ENCODE measurements around the gene GUK1.

GUK1 gene

DNA sequence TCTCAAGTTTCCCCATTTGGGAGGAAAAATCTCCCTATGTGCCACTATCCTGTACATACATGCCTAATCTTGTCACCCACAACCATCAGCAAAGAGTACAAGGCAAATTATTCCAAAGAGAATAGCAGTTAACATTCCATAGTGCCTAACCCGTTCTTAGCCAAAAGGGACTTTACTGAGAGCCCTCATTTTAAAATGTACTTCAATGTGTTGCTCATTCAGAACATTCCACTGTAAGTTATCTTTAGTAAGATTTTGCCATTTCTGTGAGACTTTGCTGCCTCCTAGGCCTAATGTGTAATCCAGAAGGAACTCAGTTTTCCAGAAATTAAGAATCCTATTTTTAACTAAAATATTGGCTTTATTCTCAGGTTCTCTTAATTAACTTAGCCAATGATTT is 19.7 kb upstream of the GUK1 start:
- H3F3A ChIP-seq (ENCODE audit: insufficient read depth, low read length), result no peaks in the 10 kb centered on the region
- no peaks in the 10 kb centered on the region for H3K9me2 ChIP-seq (replicated peaks; ENCODE audit: insufficient read depth, low read length)
- no peak for DNase-seq
- H3K4me2 ChIP-seq (ENCODE audit: low read depth, low read length), result no peak overlapping the region
- no peak overlapping the region for H2AFZ ChIP-seq (ENCODE audit: low read length)
- TF ChIP-seq EZH2 (optimal IDR thresholded peaks at IDR 0.05; ENCODE audit: low read depth, low read length), result no peak
- TF ChIP-seq EZH2phosphoT487 (IDR thresholded peaks at IDR 0.05; ENCODE audit: low read length), result no peak
- TF ChIP-seq, protein P1, sequence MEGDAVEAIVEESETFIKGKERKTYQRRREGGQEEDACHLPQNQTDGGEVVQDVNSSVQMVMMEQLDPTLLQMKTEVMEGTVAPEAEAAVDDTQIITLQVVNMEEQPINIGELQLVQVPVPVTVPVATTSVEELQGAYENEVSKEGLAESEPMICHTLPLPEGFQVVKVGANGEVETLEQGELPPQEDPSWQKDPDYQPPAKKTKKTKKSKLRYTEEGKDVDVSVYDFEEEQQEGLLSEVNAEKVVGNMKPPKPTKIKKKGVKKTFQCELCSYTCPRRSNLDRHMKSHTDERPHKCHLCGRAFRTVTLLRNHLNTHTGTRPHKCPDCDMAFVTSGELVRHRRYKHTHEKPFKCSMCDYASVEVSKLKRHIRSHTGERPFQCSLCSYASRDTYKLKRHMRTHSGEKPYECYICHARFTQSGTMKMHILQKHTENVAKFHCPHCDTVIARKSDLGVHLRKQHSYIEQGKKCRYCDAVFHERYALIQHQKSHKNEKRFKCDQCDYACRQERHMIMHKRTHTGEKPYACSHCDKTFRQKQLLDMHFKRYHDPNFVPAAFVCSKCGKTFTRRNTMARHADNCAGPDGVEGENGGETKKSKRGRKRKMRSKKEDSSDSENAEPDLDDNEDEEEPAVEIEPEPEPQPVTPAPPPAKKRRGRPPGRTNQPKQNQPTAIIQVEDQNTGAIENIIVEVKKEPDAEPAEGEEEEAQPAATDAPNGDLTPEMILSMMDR (IDR thresholded peaks at IDR 0.05; ENCODE audit: low read length), result no peak
- H3K4me1 ChIP-seq (ENCODE audit: low read length), result no peaks in the 10 kb centered on the region
- H4K20me1 ChIP-seq (ENCODE audit: insufficient read depth, low read length), result no peaks in the 10 kb centered on the region
- H3K36me3 ChIP-seq (replicated peaks; ENCODE audit: insufficient read depth, low read length), result no peaks in the 10 kb centered on the region
- no peak overlapping the region for H3K9ac ChIP-seq (ENCODE audit: low read length)
- H3K79me2 ChIP-seq (ENCODE audit: low read length), result no peaks in the 10 kb centered on the region
- H3K27ac ChIP-seq (ENCODE audit: low read length), result no peak overlapping the region
- no peaks in the 10 kb centered on the region for H3K27me3 ChIP-seq (replicated peaks; ENCODE audit: insufficient read depth, low read length)
- no peak overlapping the region for H3K4me3 ChIP-seq (ENCODE audit: low read length)
- H3K9me3 ChIP-seq (replicated peaks; ENCODE audit: insufficient read depth, low read length), result no peaks in the 10 kb centered on the region

DNA sequence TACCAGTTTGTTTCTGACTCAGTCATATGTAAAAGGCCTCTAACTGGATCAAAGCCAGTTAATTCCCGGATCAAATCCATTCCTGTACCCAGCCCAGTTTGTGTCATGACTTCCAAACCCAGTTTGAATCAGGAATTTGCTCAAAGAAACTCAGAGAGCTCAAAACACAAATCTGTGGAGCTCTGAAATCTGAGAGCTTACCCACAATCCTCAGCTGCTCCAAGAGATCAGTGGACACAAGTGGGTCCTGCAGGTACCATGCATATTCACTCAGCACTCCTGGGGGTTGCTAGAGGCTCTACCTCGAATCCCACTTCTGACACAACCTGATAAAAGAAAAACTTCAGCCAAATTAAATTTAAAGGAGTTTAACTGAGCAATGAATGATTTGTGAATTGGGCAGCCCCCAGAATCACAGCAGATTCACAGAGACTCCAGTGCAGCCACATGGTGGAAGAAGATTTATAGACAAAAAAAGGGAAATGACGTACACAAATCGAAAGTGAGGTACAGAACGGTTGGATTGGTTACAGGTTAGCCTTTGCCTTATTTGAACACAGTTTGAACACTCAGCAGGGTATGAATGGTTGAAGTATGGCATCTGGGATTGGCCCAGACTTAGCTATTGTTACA is 19.1 kb upstream of the GUK1 start:
- Histone ChIP-seq H3K79me2 (ENCODE audit: low read length) (no peaks in the 10 kb centered on the region), H3F3A (ENCODE audit: insufficient read depth, low read length) (no peaks in the 10 kb centered on the region), H3K9me3 (replicated peaks; ENCODE audit: insufficient read depth, low read length) (no peaks in the 10 kb centered on the region), H3K9me2 (replicated peaks; ENCODE audit: insufficient read depth, low read length) (no peaks in the 10 kb centered on the region), H3K4me3 (ENCODE audit: low read length) (no peak overlapping the region), H4K20me1 (ENCODE audit: insufficient read depth, low read length) (no peaks in the 10 kb centered on the region), H2AFZ (ENCODE audit: low read length) (no peak overlapping the region), H3K9ac (ENCODE audit: low read length) (no peak overlapping the region), H3K36me3 (replicated peaks; ENCODE audit: insufficient read depth, low read length) (no peaks in the 10 kb centered on the region), H3K4me2 (ENCODE audit: low read depth, low read length) (no peak overlapping the region), H3K27ac (ENCODE audit: low read length) (no peak overlapping the region), H3K27me3 (replicated peaks; ENCODE audit: insufficient read depth, low read length) (no peaks in the 10 kb centered on the region), H3K4me1 (ENCODE audit: low read length) (no peaks in the 10 kb centered on the region)
- no peak for TF ChIP-seq EZH2 (optimal IDR thresholded peaks at IDR 0.05; ENCODE audit: low read depth, low read length)
- TF ChIP-seq, protein P1 (IDR thresholded peaks at IDR 0.05; ENCODE audit: low read length), result no peak
- TF ChIP-seq EZH2phosphoT487 (IDR thresholded peaks at IDR 0.05; ENCODE audit: low read length), result no peak
- DNase-seq, result no peak

DNA sequence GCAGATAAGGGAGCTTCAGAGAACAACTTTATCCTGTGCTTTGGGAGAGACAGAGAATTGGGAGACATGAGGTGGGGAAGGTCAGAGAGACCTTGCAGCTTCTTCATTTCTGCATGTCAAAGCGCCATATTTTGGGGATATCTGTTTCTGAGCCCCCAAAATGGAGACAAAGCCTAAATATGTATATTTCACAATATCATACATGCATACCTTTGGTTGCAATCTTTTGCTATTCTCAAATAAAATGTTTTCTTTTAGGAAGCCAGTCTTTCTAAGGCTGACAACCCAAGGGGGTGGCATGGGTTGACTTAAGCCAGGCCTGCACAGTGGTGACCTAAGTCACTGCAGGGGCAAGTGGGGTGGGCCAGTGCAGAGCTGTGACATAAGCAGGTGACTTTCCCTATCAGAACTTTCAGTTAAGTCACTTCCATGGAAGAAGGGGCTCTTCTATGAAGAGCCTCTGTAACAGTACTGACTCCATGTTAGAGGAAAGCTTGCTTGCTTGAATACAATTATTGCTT is 17.1 kb upstream of the GUK1 start:
- Histone ChIP-seq H2AFZ (ENCODE audit: low read length) (no peak overlapping the region), H3K36me3 (replicated peaks; ENCODE audit: insufficient read depth, low read length) (no peaks in the 10 kb centered on the region), H3K9me3 (replicated peaks; ENCODE audit: insufficient read depth, low read length) (no peaks in the 10 kb centered on the region), H3K27me3 (replicated peaks; ENCODE audit: insufficient read depth, low read length) (no peaks in the 10 kb centered on the region), H3K9ac (ENCODE audit: low read length) (no peak overlapping the region), H3K4me2 (ENCODE audit: low read depth, low read length) (no peak overlapping the region), H3F3A (ENCODE audit: insufficient read depth, low read length) (no peaks in the 10 kb centered on the region), H3K4me3 (ENCODE audit: low read length) (no peak overlapping the region), H3K4me1 (ENCODE audit: low read length) (no peaks in the 10 kb centered on the region), H3K27ac (ENCODE audit: low read length) (no peak overlapping the region), H4K20me1 (ENCODE audit: insufficient read depth, low read length) (no peaks in the 10 kb centered on the region), H3K79me2 (ENCODE audit: low read length) (no peaks in the 10 kb centered on the region), H3K9me2 (replicated peaks; ENCODE audit: insufficient read depth, low read length) (no peaks in the 10 kb centered on the region)
- TF ChIP-seq EZH2 (optimal IDR thresholded peaks at IDR 0.05; ENCODE audit: low read depth, low read length) (no peak), EZH2phosphoT487 (IDR thresholded peaks at IDR 0.05; ENCODE audit: low read length) (no peak)
- TF ChIP-seq, protein P1 (IDR thresholded peaks at IDR 0.05; ENCODE audit: low read length), result no peak
- no peak for DNase-seq
